K562 (cell line): ENCODE results near the gene HSPA8. TPM values are rescaled to one million over a fixed set of nuclear protein-coding genes. Genes with fewer than 3 reads are reported as not detected.

Source experiments
- ETS1 ChIP-seq: conservative IDR thresholded peaks from 2 replicates; pipeline ENCODE4 v1.6.1; 2011; ENCODE audit warnings: low read depth, mild to moderate bottlenecking, low read length; ENCODE audit not compliant: control insufficient read depth
- MLX ChIP-seq, 2 experiments: fragments of 450-650 bp in 1 of 2; sonication (generic) in 1 of 2; formaldehyde crosslinking; conservative IDR thresholded peaks; 2 replicates each; pipeline versions ENCODE4 v1.4.0 to v1.8.1; 2020 to 2022; ENCODE audit warnings: mild to moderate bottlenecking in 1 of 2, missing genetic modification reagents in 1 of 2
- NFXL1 ChIP-seq: fragments of 450-650 bp; formaldehyde crosslinking; IDR thresholded peaks from 2 replicates; pipeline ENCODE4 v1.4.0; 2021; ENCODE audit warnings: mild to moderate bottlenecking
- PBX2 ChIP-seq, 2 experiments: IDR thresholded peaks in 1 of 2; conservative IDR thresholded peaks in 1 of 2; 2 replicates each; pipeline ENCODE4 v1.6.1; 2016; ENCODE audit warnings: low read depth in 2 of 2, mild to moderate bottlenecking in 1 of 2, missing compliant biosample characterization in 1 of 2, missing genetic modification characterization in 1 of 2, moderate library complexity in 1 of 2
- SIN3B ChIP-seq: fragments of 450-650 bp; IDR thresholded peaks from 2 replicates; pipeline ENCODE4 v1.6.1; 2017; ENCODE audit warnings: low read depth, mild to moderate bottlenecking, moderate library complexity
- TCFL5 ChIP-seq: fragments of 250-450 bp; sonication (Bioruptor Pico); conservative IDR thresholded peaks from 2 replicates; pipeline ENCODE4 v1.6.1; 2021; ENCODE audit warnings: mild to moderate bottlenecking, moderate library complexity, matching md5 sums
- polyA plus RNA-seq, 8 experiments: library from polyadenylated mRNA; depleted of rRNA in 4 of 8; stranded (reverse) in 5 of 8; unstranded in 3 of 8; fragments of >200 nt; fragmentation: Nextera tagmentation in 2 of 8; fragmentation: Illumina TruSeq in 1 of 8; extraction: Ambion mirVana in 2 of 8; extraction: Trizol in 1 of 8; gene quantifications; 2 replicates each; pipeline versions ENCODE4 v1.2.1 to v1.2.3, GENCODE V29; 2011 to 2014; ENCODE audit warnings: inconsistent platforms in 1 of 8, missing spikeins in 1 of 8
- total RNA-seq, 7 experiments: library from RNA; depleted of rRNA in 6 of 7; stranded (reverse); fragments of >200 nt in 6 of 7; fragmentation: Illumina TruSeq in 2 of 7; extraction: Trizol in 2 of 7; gene quantifications; 2 replicates each; pipeline versions ENCODE4 v1.2.1 to v1.2.3, GENCODE V29; 2011 to 2021; ENCODE audit warnings: low replicate concordance in 1 of 7
- TF ChIP-seq, protein P1 (sequence below): sonication (generic); formaldehyde crosslinking; IDR thresholded peaks from 2 replicates; pipeline ENCODE4 v1.8.1; 2023; ENCODE audit warnings: missing genetic modification reagents, mild to moderate bottlenecking, borderline replicate concordance
- TF ChIP-seq, protein P2 (sequence below): fragments of 450-650 bp; IDR thresholded peaks from 2 replicates; pipeline ENCODE4 v1.6.1; 2016; ENCODE audit warnings: antibody characterized with exemption

Gene HSPA8
- total and polyA plus RNA-seq, 9 of the 15 experiments (the other 6 are each of a cell fraction or from before 2014, with no cell fraction given), result 1,250 to 3,966 (median 2,773) TPM

- TF ChIP-seq PBX2 (CRISPR knock-in tag; IDR thresholded peaks at IDR 0.05; ENCODE audit: low read depth), result no peak
- no peak for TF ChIP-seq PBX2 (tag; conservative IDR thresholded peaks at IDR 0.05; ENCODE audit: low read depth)
- TF ChIP-seq MLX (CRISPR knock-in tag; conservative IDR thresholded peaks at IDR 0.05), result no peak
- 0 out of 2 replicates have a peak, but pooled peaks have one; percentile 29 for TF ChIP-seq ETS1
- TF ChIP-seq, protein P1, sequence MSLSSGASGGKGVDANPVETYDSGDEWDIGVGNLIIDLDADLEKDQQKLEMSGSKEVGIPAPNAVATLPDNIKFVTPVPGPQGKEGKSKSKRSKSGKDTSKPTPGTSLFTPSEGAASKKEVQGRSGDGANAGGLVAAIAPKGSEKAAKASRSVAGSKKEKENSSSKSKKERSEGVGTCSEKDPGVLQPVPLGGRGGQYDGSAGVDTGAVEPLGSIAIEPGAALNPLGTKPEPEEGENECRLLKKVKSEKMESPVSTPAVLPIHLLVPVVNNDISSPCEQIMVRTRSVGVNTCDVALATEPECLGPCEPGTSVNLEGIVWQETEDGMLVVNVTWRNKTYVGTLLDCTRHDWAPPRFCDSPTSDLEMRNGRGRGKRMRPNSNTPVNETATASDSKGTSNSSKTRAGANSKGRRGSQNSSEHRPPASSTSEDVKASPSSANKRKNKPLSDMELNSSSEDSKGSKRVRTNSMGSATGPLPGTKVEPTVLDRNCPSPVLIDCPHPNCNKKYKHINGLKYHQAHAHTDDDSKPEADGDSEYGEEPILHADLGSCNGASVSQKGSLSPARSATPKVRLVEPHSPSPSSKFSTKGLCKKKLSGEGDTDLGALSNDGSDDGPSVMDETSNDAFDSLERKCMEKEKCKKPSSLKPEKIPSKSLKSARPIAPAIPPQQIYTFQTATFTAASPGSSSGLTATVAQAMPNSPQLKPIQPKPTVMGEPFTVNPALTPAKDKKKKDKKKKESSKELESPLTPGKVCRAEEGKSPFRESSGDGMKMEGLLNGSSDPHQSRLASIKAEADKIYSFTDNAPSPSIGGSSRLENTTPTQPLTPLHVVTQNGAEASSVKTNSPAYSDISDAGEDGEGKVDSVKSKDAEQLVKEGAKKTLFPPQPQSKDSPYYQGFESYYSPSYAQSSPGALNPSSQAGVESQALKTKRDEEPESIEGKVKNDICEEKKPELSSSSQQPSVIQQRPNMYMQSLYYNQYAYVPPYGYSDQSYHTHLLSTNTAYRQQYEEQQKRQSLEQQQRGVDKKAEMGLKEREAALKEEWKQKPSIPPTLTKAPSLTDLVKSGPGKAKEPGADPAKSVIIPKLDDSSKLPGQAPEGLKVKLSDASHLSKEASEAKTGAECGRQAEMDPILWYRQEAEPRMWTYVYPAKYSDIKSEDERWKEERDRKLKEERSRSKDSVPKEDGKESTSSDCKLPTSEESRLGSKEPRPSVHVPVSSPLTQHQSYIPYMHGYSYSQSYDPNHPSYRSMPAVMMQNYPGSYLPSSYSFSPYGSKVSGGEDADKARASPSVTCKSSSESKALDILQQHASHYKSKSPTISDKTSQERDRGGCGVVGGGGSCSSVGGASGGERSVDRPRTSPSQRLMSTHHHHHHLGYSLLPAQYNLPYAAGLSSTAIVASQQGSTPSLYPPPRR (CRISPR knock-in tag), result no peak
- no peak for TF ChIP-seq NFXL1
- TF ChIP-seq SIN3B, result no peak
- no peak for TF ChIP-seq TCFL5 (CRISPR knock-in tag)
- TF ChIP-seq, protein P2, sequence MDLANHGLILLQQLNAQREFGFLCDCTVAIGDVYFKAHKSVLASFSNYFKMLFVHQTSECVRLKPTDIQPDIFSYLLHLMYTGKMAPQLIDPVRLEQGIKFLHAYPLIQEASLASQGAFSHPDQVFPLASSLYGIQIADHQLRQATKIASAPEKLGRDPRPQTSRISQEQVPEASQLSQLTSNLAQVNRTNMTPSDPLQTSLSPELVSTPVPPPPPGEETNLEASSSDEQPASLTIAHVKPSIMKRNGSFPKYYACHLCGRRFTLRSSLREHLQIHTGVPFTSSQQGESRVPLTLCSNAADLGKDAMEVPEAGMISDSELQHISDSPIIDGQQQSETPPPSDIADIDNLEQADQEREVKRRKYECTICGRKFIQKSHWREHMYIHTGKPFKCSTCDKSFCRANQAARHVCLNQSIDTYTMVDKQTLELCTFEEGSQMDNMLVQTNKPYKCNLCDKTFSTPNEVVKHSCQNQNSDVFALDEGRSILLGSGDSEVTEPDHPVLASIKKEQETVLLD, result no peak
Observed at GRCh38 chr11:123061403-123062157, at the start of gene HSPA8 (continued).
